GM19043 (cell line): Measurements from ENCODE around the gene CATSPERZ.
"Not testable (repeated sequence)": the region's sequence is repeated elsewhere in the genome, so short reads cannot be mapped to it uniquely, and the experiment has no call there.

ENCODE experiments used
- ATAC-seq: cut with Tn5 transposase; IDR thresholded peaks from one replicate; pipeline ENCODE4 v1.9.1; 2021; ENCODE audit warnings: low read depth; ENCODE audit not compliant: unreplicated experiment

CATSPERZ gene

DNA sequence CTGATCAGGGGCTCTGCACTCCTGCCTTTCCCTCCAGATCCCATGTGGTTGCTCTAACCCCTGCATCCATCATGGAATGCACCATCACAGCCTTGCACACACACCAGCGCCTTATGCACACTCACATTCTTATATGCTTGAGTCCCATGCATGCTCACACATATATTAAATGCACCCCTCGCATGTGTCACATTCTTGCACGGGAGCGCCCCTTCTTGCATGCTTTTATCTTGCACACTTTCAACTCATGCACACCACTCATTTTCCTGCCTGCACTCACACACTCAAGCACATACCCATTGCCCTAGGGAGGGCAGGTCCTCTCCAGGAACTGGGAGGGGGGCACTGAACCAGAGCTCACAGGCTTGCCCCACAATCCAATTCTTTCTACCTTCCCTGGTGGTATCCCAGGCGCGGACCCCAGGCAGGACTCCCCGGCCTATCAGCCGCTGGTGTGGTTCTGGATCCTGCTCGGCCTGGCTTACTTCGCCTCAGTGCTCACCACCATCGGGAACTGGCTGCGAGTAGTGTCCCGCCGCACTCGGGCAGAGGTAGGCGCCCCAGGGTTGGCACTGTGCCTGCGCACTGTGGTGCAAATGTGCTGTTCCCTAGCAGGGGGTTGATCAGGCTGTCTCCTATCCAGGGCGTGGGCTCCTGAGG, 2.3 kb upstream of the CATSPERZ start:
- no peak for ATAC-seq

DNA sequence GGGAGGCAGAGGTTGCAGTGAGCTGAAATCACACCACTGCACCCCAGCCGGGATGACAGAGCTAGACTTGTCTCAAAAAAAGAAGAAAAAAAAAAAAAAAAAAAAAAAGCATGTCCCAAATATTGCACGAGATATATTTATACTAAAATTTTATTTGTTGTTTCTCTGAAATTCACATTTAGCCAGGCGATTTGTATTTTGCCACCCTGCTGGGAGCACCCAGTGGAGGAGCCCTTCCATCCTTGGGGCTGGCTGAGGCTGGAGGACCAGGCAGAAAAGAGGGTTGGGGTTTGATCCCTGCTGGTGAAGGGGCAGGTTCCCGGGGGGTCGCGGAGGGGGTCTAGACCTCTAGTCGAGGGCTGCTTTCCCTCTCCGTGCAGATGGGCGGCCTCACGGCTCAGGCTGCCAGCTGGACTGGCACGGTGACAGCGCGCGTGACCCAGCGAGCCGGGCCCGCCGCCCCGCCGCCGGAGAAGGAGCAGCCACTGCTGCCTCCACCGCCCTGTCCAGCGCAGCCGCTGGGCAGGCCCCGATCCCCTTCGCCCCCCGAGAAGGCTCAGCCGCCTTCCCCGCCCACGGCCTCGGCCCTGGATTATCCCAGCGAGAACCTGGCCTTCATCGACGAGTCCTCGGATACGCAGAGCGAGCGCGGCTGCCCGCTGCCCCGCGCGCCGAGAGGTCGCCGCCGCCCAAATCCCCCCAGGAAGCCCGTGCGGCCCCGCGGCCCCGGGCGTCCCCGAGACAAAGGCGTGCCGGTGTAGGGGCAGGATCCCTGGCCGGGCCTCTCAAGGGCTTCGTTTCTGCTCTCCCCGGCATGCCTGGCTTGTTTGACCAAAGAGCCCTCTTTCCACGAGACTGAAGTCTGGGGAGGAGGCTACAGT, 952 bp upstream of the CATSPERZ start:
- ATAC-seq, result no peak

DNA sequence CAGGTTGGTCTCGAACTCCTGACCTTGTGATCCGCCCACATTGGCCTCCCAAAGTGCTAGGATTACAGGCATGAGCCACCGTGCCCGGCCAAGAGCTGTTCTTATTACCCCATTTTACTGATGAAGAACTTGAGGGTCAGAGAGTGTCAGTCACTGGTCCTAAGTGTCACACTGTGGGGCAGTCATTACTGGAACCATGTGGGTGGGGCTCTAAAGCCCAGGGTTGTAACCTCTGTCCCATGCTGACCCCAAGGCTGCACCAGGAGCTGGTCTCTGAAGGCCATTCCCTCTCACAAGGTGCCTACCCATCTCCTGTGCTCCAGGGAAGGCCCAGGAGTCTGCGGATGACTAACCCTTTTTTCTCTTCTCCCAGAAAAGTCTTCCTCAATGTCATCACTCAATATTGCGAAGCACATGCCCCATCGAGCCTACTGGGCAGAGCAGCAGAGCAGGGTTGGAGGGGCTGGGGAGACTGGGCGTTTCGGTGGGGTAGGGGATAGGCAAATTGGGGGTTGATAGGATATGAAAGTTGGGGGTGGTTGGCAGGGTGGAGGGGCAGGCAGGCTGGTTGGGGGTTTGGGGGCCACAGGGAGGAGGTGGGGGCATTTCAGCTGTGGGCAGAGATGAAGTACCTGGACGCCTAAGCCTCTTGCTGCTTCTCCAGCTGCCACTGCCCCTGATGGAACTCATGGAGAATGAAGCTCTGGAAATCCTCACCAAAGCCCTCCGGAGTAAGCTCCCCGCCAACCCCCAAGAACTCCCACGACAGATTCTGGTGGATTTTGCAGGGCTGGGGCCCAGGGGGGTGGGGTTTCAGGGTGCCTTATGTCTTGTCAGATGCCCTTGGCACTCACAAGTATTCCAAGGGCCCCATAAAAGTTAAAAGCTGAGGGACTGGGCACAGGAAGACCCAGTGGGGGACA, 3.2 kb downstream of the CATSPERZ start:
- no peak for ATAC-seq

DNA sequence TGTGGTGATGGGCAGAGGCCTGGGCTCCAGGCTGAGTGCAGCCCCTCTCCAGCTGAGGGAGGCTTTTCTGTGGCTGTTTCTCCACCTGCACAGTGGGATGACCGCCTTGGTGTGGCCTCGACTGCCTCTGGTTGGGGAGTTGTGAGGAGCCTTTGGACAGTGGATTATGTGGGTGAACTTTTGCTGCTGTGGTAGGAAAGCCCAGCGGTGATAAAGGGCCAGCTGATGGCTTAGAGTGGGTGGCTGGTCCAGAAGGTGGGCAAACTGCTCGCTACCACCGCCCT, 3.8 kb downstream of the CATSPERZ start:
- no peak for ATAC-seq

DNA sequence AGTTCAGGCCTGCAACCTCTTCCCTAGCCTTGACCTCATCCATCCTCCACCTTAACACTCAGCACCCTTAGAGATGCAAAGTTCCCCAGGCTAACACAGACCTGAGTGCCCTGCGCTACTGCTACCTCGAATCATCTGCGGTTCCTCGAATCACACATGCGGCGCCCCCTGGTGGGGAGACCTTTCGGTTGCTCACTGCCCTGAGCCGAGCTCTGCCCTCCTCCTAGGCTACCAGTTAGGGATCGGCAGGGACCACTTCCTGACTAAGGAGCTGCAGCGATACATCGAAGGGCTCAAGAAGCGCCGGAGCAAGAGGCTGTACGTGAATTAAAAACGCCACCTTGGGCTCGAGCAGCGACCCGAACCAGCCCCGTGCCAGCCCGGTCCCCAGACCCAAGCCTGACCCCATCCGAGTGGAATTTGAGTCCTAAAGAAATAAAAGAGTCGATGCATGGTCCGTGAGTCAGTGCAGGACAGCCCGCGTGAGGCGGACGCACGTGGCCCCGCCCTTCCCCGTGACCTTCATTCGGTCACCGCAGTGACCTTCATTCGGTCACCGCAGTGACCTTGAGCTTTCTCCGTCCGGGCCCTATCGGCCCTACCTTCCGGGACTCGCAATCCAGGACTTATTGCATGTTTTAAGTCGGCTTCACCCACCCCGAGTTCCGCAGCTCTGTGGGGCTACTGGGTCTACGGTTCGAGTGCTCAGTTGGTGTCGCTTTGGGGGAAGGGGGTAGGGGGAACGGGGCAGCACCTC, 4.3 kb downstream of the CATSPERZ start:
- ATAC-seq, result peak; percentile 34

DNA sequence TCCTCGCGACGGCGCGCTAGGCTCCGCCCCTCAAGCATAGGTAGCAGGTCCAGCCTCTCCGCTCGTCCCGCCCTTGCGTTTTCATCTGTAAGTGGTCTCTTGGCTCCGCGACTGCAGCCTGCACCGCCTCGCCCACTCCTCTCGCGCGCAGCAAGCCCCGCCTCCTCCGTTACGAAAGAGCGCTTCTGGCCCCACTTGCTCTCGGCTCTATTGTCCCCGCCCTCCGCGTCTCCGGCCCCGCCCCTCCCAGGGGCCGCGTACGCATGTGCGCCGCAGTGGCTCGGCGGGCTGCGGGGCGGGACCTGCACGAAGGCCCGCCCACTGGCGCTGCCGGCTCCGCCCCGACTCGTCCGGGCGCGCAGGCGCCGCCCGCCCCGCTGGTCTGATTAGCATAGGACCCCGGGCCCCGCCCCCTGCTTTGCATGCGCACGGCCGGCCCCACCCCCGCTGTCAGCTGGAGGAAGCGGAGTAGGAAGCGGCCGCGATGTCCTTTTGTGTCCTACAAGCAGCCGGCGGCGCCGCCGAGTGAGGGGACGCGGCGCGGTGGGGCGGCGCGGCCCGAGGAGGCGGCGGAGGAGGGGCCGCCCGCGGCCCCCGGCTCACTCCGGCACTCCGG, 5.0 kb downstream of the CATSPERZ start, which contains the start of gene ESRRA:
TSS of gene ESRRA (plus strand) at position 450 of the 616 bp plus-strand sequence. CDS start 1,656 bp downstream, outside the sequence.
- peak; percentile 58 for ATAC-seq

DNA sequence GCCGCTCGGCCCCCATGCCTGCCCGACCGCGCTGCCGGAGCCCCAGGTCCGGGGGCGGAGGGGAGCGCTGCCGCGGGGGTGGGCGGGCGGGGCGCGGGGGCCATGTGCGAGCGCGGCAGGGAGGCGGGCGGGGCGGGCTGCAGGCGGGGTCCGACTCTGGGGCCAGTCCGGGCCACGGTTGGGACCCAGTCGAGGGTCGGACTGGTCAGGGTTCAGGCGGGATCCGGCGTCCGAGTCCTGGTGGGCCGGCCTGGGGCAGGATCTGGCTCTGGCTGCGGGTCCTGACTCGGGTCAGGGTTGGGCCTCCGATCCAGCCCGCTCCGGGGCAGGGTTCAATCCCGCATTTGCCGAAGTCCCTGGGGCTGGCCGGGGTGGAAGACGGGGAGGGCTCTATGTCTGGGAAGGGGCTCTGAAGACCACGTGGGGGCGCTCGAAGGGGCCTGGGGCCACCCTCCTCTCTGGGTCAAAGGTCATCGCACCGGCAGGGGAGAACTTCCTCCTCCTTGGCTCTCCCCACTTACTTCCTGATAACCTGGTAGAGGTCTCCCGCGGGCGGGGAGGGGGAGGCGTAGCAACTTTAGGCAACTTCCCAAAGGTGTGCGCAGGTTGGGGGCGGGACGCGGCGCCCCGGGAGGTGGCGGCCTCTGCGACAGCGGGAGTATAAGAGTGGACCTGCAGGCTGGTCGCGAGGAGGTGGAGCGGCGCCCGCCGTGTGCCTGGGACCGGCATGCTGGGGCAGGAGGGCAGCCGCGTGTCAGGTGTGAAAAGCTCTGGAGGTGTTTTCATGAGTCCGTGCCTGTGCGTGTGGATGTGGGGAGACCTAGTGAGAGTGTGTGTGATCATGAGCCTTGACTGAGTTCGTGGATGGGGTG, 5.8 kb downstream of the CATSPERZ start:
- ATAC-seq, result no peak

DNA sequence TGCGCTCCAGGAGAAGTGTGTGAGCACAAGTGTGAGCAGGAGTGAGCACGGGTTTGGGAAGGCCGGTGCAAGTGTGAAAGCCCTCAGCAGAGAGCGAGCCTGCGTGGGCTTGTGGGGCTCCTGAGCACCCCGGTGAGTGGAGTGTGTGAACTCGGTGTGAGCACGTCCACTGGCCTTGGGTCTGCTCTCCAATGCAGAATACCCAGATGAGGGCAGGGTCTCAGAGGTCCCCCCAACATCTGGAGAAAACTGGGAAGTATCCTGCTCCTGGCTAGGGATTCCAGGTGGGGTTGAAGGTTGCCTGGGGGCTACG, 6.4 kb downstream of the CATSPERZ start:
- ATAC-seq, result no peak

DNA sequence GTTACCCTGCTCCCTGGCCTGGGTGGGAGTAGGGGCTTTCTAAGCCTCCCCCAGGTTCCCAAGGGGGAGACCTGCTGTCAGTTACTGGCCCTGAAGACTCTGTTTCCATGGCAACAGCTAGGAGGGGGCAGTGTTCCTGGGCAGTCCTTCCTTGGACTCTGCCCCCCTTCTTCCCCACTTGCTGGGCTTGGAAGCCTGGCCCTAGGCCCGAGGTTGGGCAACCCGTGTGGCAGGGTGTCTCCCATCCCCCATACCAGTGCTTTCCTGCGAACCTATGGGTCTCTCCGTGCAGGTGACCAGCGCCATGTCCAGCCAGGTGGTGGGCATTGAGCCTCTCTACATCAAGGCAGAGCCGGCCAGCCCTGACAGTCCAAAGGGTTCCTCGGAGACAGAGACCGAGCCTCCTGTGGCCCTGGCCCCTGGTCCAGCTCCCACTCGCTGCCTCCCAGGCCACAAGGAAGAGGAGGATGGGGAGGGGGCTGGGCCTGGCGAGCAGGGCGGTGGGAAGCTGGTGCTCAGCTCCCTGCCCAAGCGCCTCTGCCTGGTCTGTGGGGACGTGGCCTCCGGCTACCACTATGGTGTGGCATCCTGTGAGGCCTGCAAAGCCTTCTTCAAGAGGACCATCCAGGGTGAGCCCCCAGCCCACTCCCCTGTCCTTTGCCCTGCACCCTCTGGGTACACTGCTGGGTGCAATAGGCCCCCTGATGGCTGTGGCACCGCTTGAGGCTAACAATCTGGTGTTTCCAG, 6.9 kb downstream of the CATSPERZ start:
- ATAC-seq, result no peak

DNA sequence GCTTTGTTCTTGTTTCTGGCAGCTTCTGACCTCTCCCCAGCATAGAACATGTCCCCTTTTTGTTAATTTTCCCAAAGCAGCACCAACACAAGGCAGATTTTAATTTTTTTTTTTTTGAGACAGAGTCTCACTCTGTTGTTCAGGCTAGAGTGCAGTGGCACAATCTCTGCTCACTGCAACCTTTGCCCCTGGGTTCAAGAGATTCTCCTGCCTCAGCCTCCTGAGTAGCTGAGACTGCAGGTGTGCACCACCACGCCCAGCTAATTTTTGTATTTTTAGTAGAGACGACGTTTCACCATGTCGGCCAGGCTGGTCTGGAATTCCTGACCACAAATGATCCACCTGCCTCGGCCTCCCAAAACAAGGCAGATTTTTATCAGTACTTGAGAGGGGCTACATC, 7.6 kb downstream of the CATSPERZ start:
- not testable (repeated sequence) for ATAC-seq

DNA sequence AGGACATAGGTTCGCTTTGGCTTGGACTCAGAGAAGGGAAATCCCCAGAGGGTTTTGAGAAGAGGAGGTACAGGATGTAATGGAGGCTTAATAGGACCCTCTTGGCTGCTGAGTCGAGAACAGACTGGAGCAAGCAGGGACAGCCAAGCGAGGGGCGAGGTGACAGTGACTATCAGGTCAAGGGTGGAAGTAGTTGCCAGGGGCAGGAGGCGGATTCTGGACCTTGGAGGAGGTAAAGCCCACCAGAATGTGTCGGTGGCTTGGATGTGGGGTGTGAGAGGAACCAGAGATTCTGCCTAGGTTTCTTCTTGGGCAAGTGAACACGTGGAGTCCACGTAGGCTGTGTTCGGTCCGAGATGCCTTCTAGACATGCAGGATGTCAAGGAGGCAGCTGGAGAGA, 12.8 kb downstream of the CATSPERZ start:
- ATAC-seq, result no peak

DNA sequence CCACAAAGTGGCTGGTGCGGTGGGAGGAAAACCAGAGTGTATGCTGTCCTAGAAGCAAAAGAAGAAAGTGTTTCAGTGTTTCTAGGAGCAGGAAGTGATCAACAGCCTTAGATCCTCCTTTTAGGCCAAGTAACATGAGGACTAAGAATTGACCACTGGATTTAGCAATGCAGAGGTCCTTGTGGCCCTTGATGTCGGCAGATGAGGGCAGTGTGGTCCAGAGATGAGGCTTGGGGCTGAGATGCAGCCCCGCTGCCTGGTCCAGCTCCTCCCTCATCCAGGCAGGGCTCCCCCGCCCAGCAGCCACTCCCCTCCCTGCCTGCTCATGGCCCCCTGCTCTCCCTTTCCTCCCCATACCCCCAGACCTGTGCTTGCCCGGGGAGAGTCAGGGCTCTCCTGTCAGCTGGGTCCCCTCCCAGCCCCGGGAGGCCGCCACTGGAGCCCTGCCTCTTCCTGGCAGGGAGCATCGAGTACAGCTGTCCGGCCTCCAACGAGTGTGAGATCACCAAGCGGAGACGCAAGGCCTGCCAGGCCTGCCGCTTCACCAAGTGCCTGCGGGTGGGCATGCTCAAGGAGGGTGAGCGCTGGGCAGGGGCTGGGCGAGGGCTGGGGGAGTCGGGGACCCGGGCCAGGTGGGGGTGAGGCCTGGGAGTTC, 13.5 kb downstream of the CATSPERZ start:
- ATAC-seq, result no peak

DNA sequence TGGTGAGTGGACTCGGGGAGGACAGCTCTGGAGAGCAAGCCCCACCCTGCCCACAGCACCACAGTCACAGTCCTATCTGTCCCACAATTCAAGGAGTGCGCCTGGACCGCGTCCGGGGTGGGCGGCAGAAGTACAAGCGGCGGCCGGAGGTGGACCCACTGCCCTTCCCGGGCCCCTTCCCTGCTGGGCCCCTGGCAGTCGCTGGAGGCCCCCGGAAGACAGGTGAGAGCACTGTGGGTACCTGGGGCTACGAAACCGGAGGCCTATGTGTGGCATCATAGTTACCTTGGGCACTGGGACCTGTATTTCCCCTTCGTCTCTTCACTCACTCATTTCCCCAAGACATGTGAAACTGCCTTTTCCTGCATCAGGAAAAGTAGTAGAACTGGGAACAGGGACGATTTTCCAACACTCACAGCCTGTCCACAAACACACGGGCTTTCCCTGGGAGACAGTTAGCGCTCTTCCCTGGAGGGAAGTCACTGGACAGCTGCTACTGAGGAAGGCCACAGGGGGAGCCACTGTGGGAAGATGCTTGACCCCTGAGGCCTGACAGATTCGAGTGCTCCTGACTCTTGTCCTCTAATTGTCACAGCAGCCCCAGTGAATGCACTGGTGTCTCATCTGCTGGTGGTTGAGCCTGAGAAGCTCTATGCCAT, 14.1 kb downstream of the CATSPERZ start:
- no peak for ATAC-seq

DNA sequence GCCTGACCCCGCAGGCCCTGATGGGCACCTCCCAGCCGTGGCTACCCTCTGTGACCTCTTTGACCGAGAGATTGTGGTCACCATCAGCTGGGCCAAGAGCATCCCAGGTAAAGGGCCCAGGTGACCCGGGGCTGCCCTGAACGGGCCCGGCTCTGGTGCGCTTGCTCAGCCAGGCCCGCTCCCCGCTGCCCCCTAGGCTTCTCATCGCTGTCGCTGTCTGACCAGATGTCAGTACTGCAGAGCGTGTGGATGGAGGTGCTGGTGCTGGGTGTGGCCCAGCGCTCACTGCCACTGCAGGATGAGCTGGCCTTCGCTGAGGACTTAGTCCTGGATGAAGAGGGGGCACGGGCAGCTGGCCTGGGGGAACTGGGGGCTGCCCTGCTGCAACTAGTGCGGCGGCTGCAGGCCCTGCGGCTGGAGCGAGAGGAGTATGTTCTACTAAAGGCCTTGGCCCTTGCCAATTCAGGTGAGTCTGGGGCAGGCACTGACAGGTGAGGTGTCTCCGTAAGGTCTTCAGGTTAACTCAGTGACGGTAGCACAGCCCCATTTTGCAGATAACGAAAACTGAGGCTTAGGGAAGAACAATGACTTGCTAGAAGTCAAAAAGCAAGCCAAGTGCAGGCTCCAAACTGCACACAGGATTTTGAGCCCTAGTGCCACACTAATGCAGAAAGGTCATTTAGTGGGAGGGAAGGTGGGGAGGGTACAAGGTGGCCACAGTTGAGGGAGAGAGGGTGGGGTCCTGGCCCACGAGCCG, 14.8 kb downstream of the CATSPERZ start:
- no peak for ATAC-seq

DNA sequence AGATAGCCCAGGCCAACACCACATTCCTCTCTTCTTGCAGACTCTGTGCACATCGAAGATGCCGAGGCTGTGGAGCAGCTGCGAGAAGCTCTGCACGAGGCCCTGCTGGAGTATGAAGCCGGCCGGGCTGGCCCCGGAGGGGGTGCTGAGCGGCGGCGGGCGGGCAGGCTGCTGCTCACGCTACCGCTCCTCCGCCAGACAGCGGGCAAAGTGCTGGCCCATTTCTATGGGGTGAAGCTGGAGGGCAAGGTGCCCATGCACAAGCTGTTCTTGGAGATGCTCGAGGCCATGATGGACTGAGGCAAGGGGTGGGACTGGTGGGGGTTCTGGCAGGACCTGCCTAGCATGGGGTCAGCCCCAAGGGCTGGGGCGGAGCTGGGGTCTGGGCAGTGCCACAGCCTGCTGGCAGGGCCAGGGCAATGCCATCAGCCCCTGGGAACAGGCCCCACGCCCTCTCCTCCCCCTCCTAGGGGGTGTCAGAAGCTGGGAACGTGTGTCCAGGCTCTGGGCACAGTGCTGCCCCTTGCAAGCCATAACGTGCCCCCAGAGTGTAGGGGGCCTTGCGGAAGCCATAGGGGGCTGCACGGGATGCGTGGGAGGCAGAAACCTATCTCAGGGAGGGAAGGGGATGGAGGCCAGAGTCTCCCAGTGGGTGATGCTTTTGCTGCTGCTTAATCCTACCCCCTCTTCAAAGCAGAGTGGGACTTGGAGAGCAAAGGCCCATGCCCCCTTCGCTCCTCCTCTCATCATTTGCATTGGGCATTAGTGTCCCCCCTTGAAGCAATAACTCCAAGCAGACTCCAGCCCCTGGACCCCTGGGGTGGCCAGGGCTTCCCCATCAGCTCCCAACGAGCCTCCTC, 15.7 kb downstream of the CATSPERZ start:
- ATAC-seq, result not testable (repeated sequence)
